Smooth muscle cell (in vitro differentiated cells): ENCODE results near the gene ITM2C. TPM values are rescaled to one million over a fixed set of nuclear protein-coding genes. Genes with fewer than 3 reads are reported as not detected.

ENCODE experiments used
- DNase-seq: peaks from one replicate; lab custom pipeline; 2025; ENCODE audit not compliant: unreplicated experiment; lab: John Stamatoyannopoulos, UW
- H2AFZ ChIP-seq: fragments of 200-600 bp; sonication (generic); 2 replicates; pipeline ENCODE4 v1.6.0; 2016; ENCODE audit warnings: antibody characterized with exemption, low read depth, mild to moderate bottlenecking
- H3F3A ChIP-seq: fragments of 200-600 bp; sonication (generic); 2 replicates; pipeline ENCODE4 v1.6.0; 2017; ENCODE audit warnings: antibody characterized with exemption, low read depth
- H3K27ac ChIP-seq: fragments of 200-600 bp; sonication (generic); 2 replicates; pipeline ENCODE4 v1.5.1; 2016; ENCODE audit warnings: low read depth, mild to moderate bottlenecking
- H3K27me3 ChIP-seq: fragments of 200-600 bp; sonication (generic); 2 replicates; pipeline ENCODE4 v1.6.1; 2016; ENCODE audit warnings: low read depth, mild to moderate bottlenecking
- H3K36me3 ChIP-seq: fragments of 200-600 bp; sonication (generic); 2 replicates; pipeline ENCODE4 v1.5.1; 2016; ENCODE audit warnings: low read depth
- H3K4me1 ChIP-seq: fragments of 200-600 bp; sonication (generic); 2 replicates; pipeline ENCODE4 v1.5.1; 2016; ENCODE audit warnings: low read depth
- H3K4me2 ChIP-seq: fragments of 200-600 bp; sonication (generic); 2 replicates; pipeline ENCODE4 v1.6.0; 2016; ENCODE audit warnings: mild to moderate bottlenecking
- H3K4me3 ChIP-seq: fragments of 200-600 bp; sonication (generic); 2 replicates; pipeline ENCODE4 v1.5.1; 2016; ENCODE audit warnings: mild to moderate bottlenecking
- H3K79me2 ChIP-seq: fragments of 200-600 bp; sonication (generic); 2 replicates; pipeline ENCODE4 v1.6.0; 2016; ENCODE audit warnings: low read depth, mild to moderate bottlenecking
- H3K9ac ChIP-seq: fragments of 200-600 bp; sonication (generic); 2 replicates; pipeline ENCODE4 v1.6.0; 2016; ENCODE audit warnings: low read depth
- H3K9me3 ChIP-seq: fragments of 200-600 bp; sonication (generic); replicated peaks from 2 replicates; pipeline ENCODE4 v1.5.1; 2016; ENCODE audit warnings: low read depth
- H4K20me1 ChIP-seq: fragments of 200-600 bp; sonication (generic); 2 replicates; pipeline ENCODE4 v1.6.0; 2016; ENCODE audit warnings: low read depth
- WGBS: methylation state at CpG from one replicate; pipeline ENCODE4 v1.1.7; 2016; ENCODE audit warnings: low lambda C conversion rate; 5-methylcytosine and 5-hydroxymethylcytosine counted together
- polyA plus RNA-seq: library from polyadenylated mRNA; unstranded; fragments of >200 nt; fragmentation: Nextera tagmentation; extraction: Ambion mirVana; gene quantifications from 2 replicates; pipeline ENCODE4 v1.2.1, GENCODE V29; 2016
- total RNA-seq: library from RNA; depleted of rRNA; stranded (reverse); fragments of >200 nt; gene quantifications from 2 replicates; pipeline ENCODE4 v1.2.3, GENCODE V29; 2014
- TF ChIP-seq, protein P1 (sequence below): fragments of 200-600 bp; sonication (generic); IDR thresholded peaks from 2 replicates; pipeline ENCODE4 v1.5.1; 2017; ENCODE audit warnings: borderline replicate concordance, mild to moderate bottlenecking, antibody characterized with exemption; ENCODE audit not compliant: insufficient read depth, poor library complexity, severe bottlenecking

ITM2C gene
- total and polyA plus RNA-seq, 2 experiments from 2014 or later = 344 to 600 TPM

DNA sequence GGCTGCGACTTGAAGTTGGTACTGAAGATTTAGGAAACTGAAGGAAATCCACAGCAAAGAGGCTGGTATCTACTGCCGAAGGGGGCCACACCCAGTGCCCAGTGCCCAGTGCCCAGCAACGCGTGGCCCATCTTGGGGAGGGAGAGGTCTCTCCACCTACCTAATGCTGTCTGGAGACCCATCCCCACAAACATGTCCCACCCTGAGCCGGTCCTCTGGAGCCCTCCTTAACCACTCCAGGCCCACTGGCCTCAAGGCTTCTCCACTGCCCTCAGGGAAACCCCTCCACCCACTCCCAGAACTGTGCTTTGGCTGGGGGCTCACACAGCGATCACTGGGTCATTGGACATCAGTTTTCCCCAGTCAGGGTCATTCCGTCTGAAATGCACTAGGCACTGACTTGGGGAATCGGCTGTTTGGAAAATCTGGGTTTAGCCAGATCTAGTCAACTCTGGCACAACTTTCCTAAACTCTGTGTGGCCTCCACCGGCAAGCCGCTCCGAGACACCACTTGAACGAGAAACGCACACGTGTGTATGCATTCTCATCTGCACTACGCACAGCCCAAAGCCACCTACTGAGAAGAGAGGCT is 40.2 kb downstream of the ITM2C start:
- TF ChIP-seq, protein P1, sequence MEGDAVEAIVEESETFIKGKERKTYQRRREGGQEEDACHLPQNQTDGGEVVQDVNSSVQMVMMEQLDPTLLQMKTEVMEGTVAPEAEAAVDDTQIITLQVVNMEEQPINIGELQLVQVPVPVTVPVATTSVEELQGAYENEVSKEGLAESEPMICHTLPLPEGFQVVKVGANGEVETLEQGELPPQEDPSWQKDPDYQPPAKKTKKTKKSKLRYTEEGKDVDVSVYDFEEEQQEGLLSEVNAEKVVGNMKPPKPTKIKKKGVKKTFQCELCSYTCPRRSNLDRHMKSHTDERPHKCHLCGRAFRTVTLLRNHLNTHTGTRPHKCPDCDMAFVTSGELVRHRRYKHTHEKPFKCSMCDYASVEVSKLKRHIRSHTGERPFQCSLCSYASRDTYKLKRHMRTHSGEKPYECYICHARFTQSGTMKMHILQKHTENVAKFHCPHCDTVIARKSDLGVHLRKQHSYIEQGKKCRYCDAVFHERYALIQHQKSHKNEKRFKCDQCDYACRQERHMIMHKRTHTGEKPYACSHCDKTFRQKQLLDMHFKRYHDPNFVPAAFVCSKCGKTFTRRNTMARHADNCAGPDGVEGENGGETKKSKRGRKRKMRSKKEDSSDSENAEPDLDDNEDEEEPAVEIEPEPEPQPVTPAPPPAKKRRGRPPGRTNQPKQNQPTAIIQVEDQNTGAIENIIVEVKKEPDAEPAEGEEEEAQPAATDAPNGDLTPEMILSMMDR = no peak
- no peak overlapping the region for H3K27ac ChIP-seq
- peaks cover 6% of the 10 kb centered on the region for H3F3A ChIP-seq
- peaks cover 4% of the 10 kb centered on the region for H3K27me3 ChIP-seq
- no peak overlapping the region for H3K9ac ChIP-seq
- H2AFZ ChIP-seq = no peak overlapping the region
- no peaks in the 10 kb centered on the region for H3K79me2 ChIP-seq
- no peak overlapping the region for H3K4me2 ChIP-seq
- peaks cover 6% of the 10 kb centered on the region for H3K4me1 ChIP-seq
- H3K4me3 ChIP-seq = no peak overlapping the region
- DNase-seq = no peak
- no peaks in the 10 kb centered on the region for H3K36me3 ChIP-seq
- 65% methylated on average over 15 of the region's 15 CpGs for WGBS
- no peaks in the 10 kb centered on the region for H4K20me1 ChIP-seq
- H3K9me3 ChIP-seq = no peaks in the 10 kb centered on the region

DNA sequence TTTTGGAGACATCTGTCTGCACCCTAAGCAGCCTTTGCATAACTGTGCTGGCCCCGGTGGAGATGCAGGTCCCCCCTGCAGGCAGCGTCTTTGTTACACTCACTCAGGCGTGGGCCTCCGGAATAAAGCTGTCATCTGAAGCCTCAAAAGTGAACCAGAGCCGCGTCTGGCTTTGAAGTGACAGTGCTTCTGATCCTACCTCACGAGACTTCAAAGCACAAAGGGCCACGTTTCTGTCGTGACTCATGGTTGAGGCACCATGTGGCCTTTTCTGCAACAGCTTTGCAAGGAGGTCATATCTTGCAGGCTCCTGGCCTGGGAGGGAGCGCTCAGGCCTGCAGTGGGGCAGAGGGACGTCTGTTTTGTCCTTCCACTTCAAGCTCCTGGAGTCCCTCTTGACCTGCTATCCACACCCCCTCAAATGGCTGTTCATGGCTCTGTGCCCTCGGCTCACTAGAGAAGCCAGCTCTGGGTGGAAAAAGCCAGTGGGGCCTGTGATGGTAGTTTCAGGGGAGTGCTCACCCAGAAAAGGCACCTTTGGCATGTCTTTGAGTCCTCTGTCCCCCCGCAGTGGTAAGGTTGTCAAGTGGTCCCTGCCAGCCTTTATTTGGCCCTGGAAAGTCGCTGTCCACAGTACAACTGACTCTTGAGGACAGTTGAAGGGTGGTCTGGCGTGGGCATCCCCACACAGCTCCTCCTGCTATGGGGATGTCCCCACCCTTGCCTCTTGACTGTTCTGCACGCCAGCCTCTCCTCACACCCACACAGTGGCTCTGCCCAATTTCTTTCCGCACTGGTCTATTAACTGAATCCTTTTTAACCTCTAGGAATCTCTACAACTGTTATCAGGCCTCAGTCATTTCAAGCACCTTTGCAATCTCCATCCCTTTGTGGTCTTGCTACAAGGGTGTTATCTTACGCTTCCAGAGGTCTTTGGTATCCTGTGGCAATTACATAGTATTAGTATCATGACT is 41.0 kb downstream of the ITM2C start:
- Histone ChIP-seq H3K79me2 (no peaks in the 10 kb centered on the region), H3F3A (peaks cover 6% of the 10 kb centered on the region), H3K4me3 (no peak overlapping the region), H3K9ac (no peak overlapping the region), H3K4me2 (peak overlapping the region; percentile 14), H4K20me1 (no peaks in the 10 kb centered on the region), H3K27ac (no peak overlapping the region), H3K27me3 (peaks cover 4% of the 10 kb centered on the region), H3K9me3 (no peaks in the 10 kb centered on the region), H2AFZ (no peak overlapping the region), H3K36me3 (no peaks in the 10 kb centered on the region), H3K4me1 (peaks cover 6% of the 10 kb centered on the region)
- WGBS = 30% methylated on average over 18 of the region's 18 CpGs
- TF ChIP-seq, protein P1 = no peak
- DNase-seq = no peak

DNA sequence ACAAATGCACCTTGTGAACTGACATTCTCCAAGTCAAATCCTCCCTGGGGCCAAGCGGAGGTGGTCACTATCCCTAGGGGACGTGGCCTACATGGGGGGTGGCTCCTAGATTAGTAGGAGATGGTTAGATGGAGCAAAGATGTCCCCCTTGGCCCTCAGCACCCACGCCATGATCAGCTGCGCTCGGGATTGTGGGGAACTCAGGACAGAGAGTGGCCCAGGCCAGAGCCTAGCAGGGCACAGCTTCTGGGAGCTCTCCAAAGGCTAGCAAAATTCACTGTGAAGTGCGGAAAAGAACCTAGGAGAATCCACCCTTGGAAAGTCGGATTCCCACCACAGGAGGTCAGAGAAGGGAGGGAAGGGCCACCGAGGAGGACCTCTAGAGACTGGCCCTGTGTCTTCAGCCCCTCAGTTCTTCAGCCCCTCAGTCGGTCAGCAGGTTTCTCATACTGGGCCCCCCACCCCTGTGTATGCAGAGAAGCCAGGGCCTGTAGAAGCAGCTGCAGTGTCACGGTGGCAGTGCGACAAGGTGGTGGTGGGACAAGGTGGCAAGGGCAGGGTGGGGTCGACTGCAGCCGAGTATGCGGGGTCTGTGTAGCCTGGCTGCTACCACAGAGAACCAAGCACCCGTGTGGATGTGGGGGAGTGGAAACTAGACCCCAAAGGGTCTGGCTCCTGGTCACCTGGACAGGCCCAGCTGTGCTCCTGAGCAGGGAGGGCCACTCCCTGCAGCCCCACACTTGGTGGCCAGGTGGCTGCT is 41.9 kb downstream of the ITM2C start:
- no peaks in the 10 kb centered on the region for H3K79me2 ChIP-seq

More for the DNA sequence above, 41.9 kb downstream of the ITM2C start:
- no peak for DNase-seq
- H3K4me2 ChIP-seq = no peak overlapping the region
- H3K4me1 ChIP-seq = peaks cover 6% of the 10 kb centered on the region
- H3K9me3 ChIP-seq = no peaks in the 10 kb centered on the region
- H2AFZ ChIP-seq = no peak overlapping the region
- no peaks in the 10 kb centered on the region for H3K27me3 ChIP-seq
- 95% methylated on average over 15 of the region's 15 CpGs for WGBS
- TF ChIP-seq, protein P1 = no peak
- no peak overlapping the region for H3K9ac ChIP-seq
- no peak overlapping the region for H3K27ac ChIP-seq
- H3F3A ChIP-seq = peaks cover 6% of the 10 kb centered on the region
- H3K4me3 ChIP-seq = no peak overlapping the region
- H3K36me3 ChIP-seq = no peaks in the 10 kb centered on the region
- no peaks in the 10 kb centered on the region for H4K20me1 ChIP-seq
